Nephron progenitor cell (in vitro differentiated cells): ENCODE results near the gene P2RX1.

Experiments used
- DNase-seq: peaks from one replicate; pipeline ENCODE4 v3.0.0; 2021
- H3K27ac Mint-ChIP-seq: 2 replicates; pipeline ENCODE4 v1.8.0; 2021; ENCODE audit warnings: mild to moderate bottlenecking, moderate library complexity, mixed read lengths
- H3K27me3 Mint-ChIP-seq: 2 replicates; pipeline ENCODE4 v1.8.0; 2021; ENCODE audit warnings: mild to moderate bottlenecking, low read depth, mixed read lengths; ENCODE audit not compliant: poor library complexity
- H3K36me3 Mint-ChIP-seq: 2 replicates; pipeline ENCODE4 v1.8.0; 2021; ENCODE audit warnings: low read depth, mixed read lengths
- H3K4me1 Mint-ChIP-seq: 2 replicates; pipeline ENCODE4 v1.8.0; 2021; ENCODE audit warnings: mixed read lengths
- H3K4me3 Mint-ChIP-seq: 2 replicates; pipeline ENCODE4 v1.8.0; 2021; ENCODE audit warnings: mild to moderate bottlenecking, moderate library complexity, mixed read lengths
- H3K9me3 Mint-ChIP-seq: 2 replicates; pipeline ENCODE4 v1.8.0; 2021; ENCODE audit warnings: mild to moderate bottlenecking, moderate library complexity, mixed read lengths
- TF ChIP-seq, protein P1 (sequence below): fragments of 200-600 bp; sonication (generic); IDR thresholded peaks from 2 replicates; pipeline ENCODE4 v1.5.0; 2021; ENCODE audit warnings: antibody characterized with exemption

P2RX1 gene

DNA sequence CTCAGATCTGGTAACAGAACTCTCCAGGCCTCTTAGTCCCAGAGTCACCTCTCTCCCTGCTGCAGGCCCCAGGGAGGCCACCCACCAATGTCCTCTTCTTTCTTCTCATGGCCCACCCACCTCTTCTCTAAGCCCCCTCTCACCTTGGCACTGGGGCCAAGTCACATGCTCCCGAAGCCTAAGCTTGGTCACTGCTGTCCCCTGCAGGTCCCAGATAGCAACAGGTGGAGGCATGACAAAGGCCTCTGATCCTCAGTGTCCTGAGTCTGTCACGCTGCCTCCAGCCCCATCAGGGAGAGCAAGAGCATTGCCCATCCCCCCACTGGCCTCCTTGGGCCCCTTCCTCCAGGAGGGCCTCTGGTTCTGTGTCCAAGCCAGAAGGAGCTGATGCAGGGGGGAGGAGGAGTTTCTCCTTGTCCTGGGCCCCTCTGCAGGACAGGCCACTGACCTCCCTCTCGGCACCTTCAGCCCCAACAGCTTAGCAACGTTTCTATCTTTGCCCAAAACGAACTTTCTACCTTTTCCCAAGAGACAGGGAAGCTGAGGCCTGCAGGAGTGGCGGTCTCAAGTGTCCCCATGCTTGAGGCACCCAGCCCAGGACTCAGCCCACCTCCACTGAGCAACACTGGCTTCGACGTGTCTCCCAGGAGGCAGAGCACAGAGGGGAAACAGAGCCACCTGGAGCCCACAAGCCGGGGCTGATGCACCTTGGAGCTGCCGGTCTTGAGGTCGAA, 8.6 kb downstream of the P2RX1 start:
- no peak for DNase-seq
- H3K27me3 Mint-ChIP-seq: peaks cover 14% of the 10 kb centered on the region
- no peak overlapping the region for H3K27ac Mint-ChIP-seq
- H3K36me3 Mint-ChIP-seq: no peaks in the 10 kb centered on the region
- no peak overlapping the region for H3K4me3 Mint-ChIP-seq
- H3K4me1 Mint-ChIP-seq: peaks cover 22% of the 10 kb centered on the region
- TF ChIP-seq, protein P1, sequence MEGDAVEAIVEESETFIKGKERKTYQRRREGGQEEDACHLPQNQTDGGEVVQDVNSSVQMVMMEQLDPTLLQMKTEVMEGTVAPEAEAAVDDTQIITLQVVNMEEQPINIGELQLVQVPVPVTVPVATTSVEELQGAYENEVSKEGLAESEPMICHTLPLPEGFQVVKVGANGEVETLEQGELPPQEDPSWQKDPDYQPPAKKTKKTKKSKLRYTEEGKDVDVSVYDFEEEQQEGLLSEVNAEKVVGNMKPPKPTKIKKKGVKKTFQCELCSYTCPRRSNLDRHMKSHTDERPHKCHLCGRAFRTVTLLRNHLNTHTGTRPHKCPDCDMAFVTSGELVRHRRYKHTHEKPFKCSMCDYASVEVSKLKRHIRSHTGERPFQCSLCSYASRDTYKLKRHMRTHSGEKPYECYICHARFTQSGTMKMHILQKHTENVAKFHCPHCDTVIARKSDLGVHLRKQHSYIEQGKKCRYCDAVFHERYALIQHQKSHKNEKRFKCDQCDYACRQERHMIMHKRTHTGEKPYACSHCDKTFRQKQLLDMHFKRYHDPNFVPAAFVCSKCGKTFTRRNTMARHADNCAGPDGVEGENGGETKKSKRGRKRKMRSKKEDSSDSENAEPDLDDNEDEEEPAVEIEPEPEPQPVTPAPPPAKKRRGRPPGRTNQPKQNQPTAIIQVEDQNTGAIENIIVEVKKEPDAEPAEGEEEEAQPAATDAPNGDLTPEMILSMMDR: no peak
- no peaks in the 10 kb centered on the region for H3K9me3 Mint-ChIP-seq

GRCh38 chr17:3906881-3907280, 9.4 kb downstream of the P2RX1 start:
- Mint-ChIP-seq H3K36me3 (no peaks in the 10 kb centered on the region), H3K9me3 (no peaks in the 10 kb centered on the region)
- TF ChIP-seq, protein P1: no peak

GRCh38 chr17:3905017-3905520, 11.2 kb downstream of the P2RX1 start:
- Mint-ChIP-seq H3K27ac (no peak overlapping the region), H3K4me3 (no peak overlapping the region), H3K27me3 (peaks cover 19% of the 10 kb centered on the region), H3K9me3 (no peaks in the 10 kb centered on the region), H3K36me3 (no peaks in the 10 kb centered on the region), H3K4me1 (peaks cover 17% of the 10 kb centered on the region)
- DNase-seq: no peak
- TF ChIP-seq, protein P1: no peak

More at GRCh38 chr17:3906881-3907280, 9.4 kb downstream of the P2RX1 start:
- DNase-seq: no peak
- peaks cover 21% of the 10 kb centered on the region for H3K4me1 Mint-ChIP-seq
- H3K27me3 Mint-ChIP-seq: peaks cover 14% of the 10 kb centered on the region
- H3K4me3 Mint-ChIP-seq: no peak overlapping the region
- no peak overlapping the region for H3K27ac Mint-ChIP-seq

- TF ChIP-seq, protein P1: no peak
- no peaks in the 10 kb centered on the region for H3K9me3 Mint-ChIP-seq
- H3K4me3 Mint-ChIP-seq: no peak overlapping the region
- no peak for DNase-seq
- no peak overlapping the region for H3K27ac Mint-ChIP-seq
- peaks cover 17% of the 10 kb centered on the region for H3K4me1 Mint-ChIP-seq
- H3K27me3 Mint-ChIP-seq: peaks cover 21% of the 10 kb centered on the region
- H3K36me3 Mint-ChIP-seq: no peaks in the 10 kb centered on the region
Observed at GRCh38 chr17:3904501-3904900, 11.8 kb downstream of the P2RX1 start.

DNA sequence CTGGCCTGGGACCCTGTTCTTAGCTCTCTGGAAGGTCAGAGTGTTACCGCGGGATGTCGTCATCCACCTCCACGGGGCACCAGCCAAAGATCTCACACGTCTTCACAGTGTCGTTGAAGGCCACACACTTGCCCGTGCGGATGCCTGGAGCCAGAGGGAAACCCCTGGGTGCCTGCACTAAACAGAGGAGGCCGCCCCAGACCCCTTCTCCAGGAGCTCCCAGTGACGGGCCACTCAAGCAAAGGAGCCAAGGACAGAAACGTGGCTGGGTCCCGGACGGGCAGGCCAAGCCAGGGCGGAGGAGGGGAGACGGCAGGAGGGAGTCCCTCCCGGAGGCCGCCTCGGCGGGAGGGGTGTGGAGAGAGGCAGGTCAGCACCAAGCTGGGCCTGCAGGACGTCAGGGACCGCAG, 12.4 kb downstream of the P2RX1 start:
- peaks cover 19% of the 10 kb centered on the region for H3K27me3 Mint-ChIP-seq
- no peak overlapping the region for H3K4me3 Mint-ChIP-seq
- H3K9me3 Mint-ChIP-seq: no peaks in the 10 kb centered on the region
- H3K4me1 Mint-ChIP-seq: peaks cover 17% of the 10 kb centered on the region
- no peak overlapping the region for H3K27ac Mint-ChIP-seq
- DNase-seq: peak; percentile 36
- TF ChIP-seq, protein P1: no peak
- H3K36me3 Mint-ChIP-seq: no peaks in the 10 kb centered on the region
